Stomach (tissue), 9 donors: ENCODE measurements around the gene VIPR2. TPM values are rescaled to one million over a fixed set of nuclear protein-coding genes. Genes with fewer than 3 reads are reported as not detected.
A peak's percentile ranks its signal among the peaks of the same experiment; 100 is the strongest.

Experiments used
- DNase-seq, 2 donors: peaks; one replicate each; pipeline versions ENCODE4 v3.0.0 to v3.0.0-alpha.2; 2013 to 2019
- H3K27ac ChIP-seq, 5 donors: fragments of 200-600 bp in 4 of 5; sonication (generic) in 4 of 5; one replicate each; pipeline ENCODE4 v1.5.1; 2013 to 2019; ENCODE audit warnings: mild to moderate bottlenecking in 1 of 5, moderate library complexity in 1 of 5
- H3K27me3 ChIP-seq, 3 donors: fragments of 200-600 bp; sonication (generic); one replicate each; pipeline ENCODE4 v1.5.1; 2017 to 2019; ENCODE audit warnings: mixed run types in 1 of 3
- H3K36me3 ChIP-seq, 4 donors: fragments of 200-600 bp; sonication (generic); 1 replicate in 3 of 4; 2 replicates in 1 of 4; pipeline ENCODE4 v1.5.1; 2016 to 2019
- H3K4me1 ChIP-seq, 4 donors: fragments of 200-600 bp; sonication (generic); one replicate each; pipeline ENCODE4 v1.5.1; 2016 to 2019
- H3K4me3 ChIP-seq, 4 donors: fragments of 200-600 bp; sonication (generic) in 3 of 4; one replicate each; pipeline ENCODE4 v1.5.1; 2016 to 2019; ENCODE audit warnings: mild to moderate bottlenecking in 1 of 4
- H3K9me3 ChIP-seq, 4 donors: fragments of 200-600 bp; sonication (generic); one replicate each; pipeline ENCODE4 v1.5.1; 2016 to 2019
- CTCF ChIP-seq, 7 experiments: fragments of 450-650 bp in 4 of 7; fragments of 200-600 bp in 3 of 7; sonication (generic) in 3 of 7; IDR thresholded peaks; one replicate each; pipeline ENCODE4 v1.5.1; 2016 to 2019; ENCODE audit warnings: antibody characterized with exemption in 7 of 7, control low read depth in 2 of 7, mild to moderate bottlenecking in 1 of 7
- EP300 ChIP-seq: sonication (generic); formaldehyde crosslinking; IDR thresholded peaks from one replicate; pipeline ENCODE4 v1.6.1; 2017; ENCODE audit warnings: antibody characterized with exemption
- POLR2A ChIP-seq, 4 donors: fragments of 450-650 bp; IDR thresholded peaks; one replicate each; pipeline ENCODE4 v1.6.1; 2016; ENCODE audit warnings: antibody characterized with exemption in 4 of 4, control low read depth in 2 of 4, mild to moderate bottlenecking in 1 of 4, moderate library complexity in 1 of 4
- POLR2AphosphoS5 ChIP-seq, 3 donors: sonication (generic); formaldehyde crosslinking; IDR thresholded peaks; one replicate each; pipeline ENCODE4 v1.6.1; 2016; ENCODE audit warnings: antibody characterized with exemption in 3 of 3
- WGBS, 5 donors: extraction: QIAGEN DNeasy Blood & Tissue Kit in 3 of 5; methylation state at CpG; one replicate each; pipeline versions ENCODE4 v1.1.5 to v1.1.7; 2013 to 2018; 5-methylcytosine and 5-hydroxymethylcytosine counted together
- intact Hi-C: fragments of 100-400 bp; cut with DNase I; formaldehyde crosslinking; loops from one replicate; pipeline ENCODE4 v1.15.1; 2023; ENCODE audit warnings: low total_unique reads
- polyA plus RNA-seq, 3 donors: library from polyadenylated mRNA; stranded (reverse); fragments of 200-250 nt; gene quantifications; one replicate each; pipeline ENCODE4 v1.2.3, GENCODE V29; 2013
- total RNA-seq, 5 donors: library from RNA; depleted of rRNA; stranded (reverse); fragments of >200 nt; gene quantifications; one replicate each; pipeline versions ENCODE4 v1.1.0 to v1.2.3, GENCODE V29; 2014 to 2016
- donor health status: healthy with polysubstance abuse.
- donor health status: Bipolar disorder and iron deficiency.
- donor health status: healthy.

The VIPR2 gene
- total and polyA plus RNA-seq, 8 donors, result 1.2 to 25.4 (median 4.6) TPM

GRCh38 chr7:159063046-159063840, 81.4 kb downstream of the VIPR2 start:
- H3K4me1 ChIP-seq, result peaks cover 4 to 16% (median 8%) of the 10 kb centered on the region in 4 donors
- H3K9me3 ChIP-seq, result peaks cover 0 to 7% (median 2%) of the 10 kb centered on the region in 4 donors
- intact Hi-C loops, result no loop called here
- DNase-seq, result no peak
- TF ChIP-seq POLR2A (IDR thresholded peaks at IDR 0.05) (no peak), EP300 (no peak), CTCF (IDR thresholded peaks at IDR 0.05) (no peak), POLR2AphosphoS5 (IDR thresholded peaks at IDR 0.05) (no peak)
- WGBS, 5 donors, result 93 to 94% (median 93%) methylated on average over 32 to 56 of the region's 56 CpGs
- H3K27ac ChIP-seq, result no peak overlapping the region
- peaks cover 0 to 8% (median 6%) of the 10 kb centered on the region in 3 donors for H3K27me3 ChIP-seq
- peaks cover 0 to 5% (median 0%) of the 10 kb centered on the region in 4 donors for H3K36me3 ChIP-seq
- no peak overlapping the region for H3K4me3 ChIP-seq

GRCh38 chr7:159062569-159062968, 82.1 kb downstream of the VIPR2 start:
- no peak overlapping the region for H3K4me3 ChIP-seq
- TF ChIP-seq POLR2A (IDR thresholded peaks at IDR 0.05) (no peak), CTCF (IDR thresholded peaks at IDR 0.05) (no peak), EP300 (no peak), POLR2AphosphoS5 (IDR thresholded peaks at IDR 0.05) (no peak)
- peaks cover 0 to 5% (median 0%) of the 10 kb centered on the region in 4 donors for H3K36me3 ChIP-seq
- H3K27ac ChIP-seq, result no peak overlapping the region
- DNase-seq, result no peak
- intact Hi-C loops, result no loop called here
- H3K9me3 ChIP-seq, result peaks cover 0 to 7% (median 2%) of the 10 kb centered on the region in 4 donors
- peaks cover 0 to 8% (median 6%) of the 10 kb centered on the region in 3 donors for H3K27me3 ChIP-seq
- H3K4me1 ChIP-seq, result peaks cover 3 to 9% (median 3%) of the 10 kb centered on the region in 4 donors
- 86 to 93% (median 91%) methylated on average over 8 of the region's 8 CpGs for WGBS, 5 donors

GRCh38 chr7:159061674-159062212, 82.9 kb downstream of the VIPR2 start:
- no peak overlapping the region for H3K27ac ChIP-seq
- peak in 1 of 2 donors; percentile 51 for DNase-seq
- peaks cover 0 to 8% (median 6%) of the 10 kb centered on the region in 3 donors for H3K27me3 ChIP-seq
- no peak for TF ChIP-seq CTCF (IDR thresholded peaks at IDR 0.05)
- TF ChIP-seq POLR2A (IDR thresholded peaks at IDR 0.05), result no peak
- no peak for TF ChIP-seq EP300
- no peak for TF ChIP-seq POLR2AphosphoS5 (IDR thresholded peaks at IDR 0.05)
- intact Hi-C loops, result no loop called here
- H3K4me3 ChIP-seq, result no peak overlapping the region
- WGBS, 5 donors, result 41 to 64% (median 52%) methylated on average over 34 to 44 of the region's 44 CpGs
- H3K9me3 ChIP-seq, result peaks cover 0 to 7% (median 2%) of the 10 kb centered on the region in 4 donors
- H3K36me3 ChIP-seq, result peaks cover 0 to 5% (median 0%) of the 10 kb centered on the region in 4 donors
- H3K4me1 ChIP-seq, result peaks cover 0 to 4% (median under 1%) of the 10 kb centered on the region in 4 donors

DNA sequence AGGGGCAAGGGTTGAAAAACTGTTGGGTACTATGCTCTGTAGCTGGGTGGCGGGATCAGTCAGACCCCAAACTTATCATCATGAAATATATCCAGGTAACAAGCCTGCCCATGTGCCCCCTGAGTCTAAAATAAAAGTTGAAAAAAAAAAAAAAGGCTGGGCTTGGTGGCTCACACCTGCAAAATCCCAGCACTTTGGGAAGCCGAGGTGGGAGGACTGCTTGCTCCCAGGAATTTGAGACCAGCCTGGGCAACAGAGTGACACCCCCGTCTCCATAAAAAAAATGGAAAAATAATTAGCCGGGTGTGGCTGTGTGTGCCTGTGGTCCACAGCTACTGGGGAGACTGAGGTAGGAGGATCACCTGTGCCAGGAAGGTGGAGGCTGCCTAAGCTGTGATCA, 83.5 kb downstream of the VIPR2 start:
- H3K9me3 ChIP-seq, result peaks cover 0 to 7% (median 2%) of the 10 kb centered on the region in 4 donors
- 76 to 89% (median 86%) methylated on average over 4 of the region's 4 CpGs for WGBS, 5 donors
- no peak overlapping the region for H3K4me3 ChIP-seq
- H3K4me1 ChIP-seq, result peaks cover 0 to 4% (median 0%) of the 10 kb centered on the region in 4 donors
- no peak for TF ChIP-seq CTCF (IDR thresholded peaks at IDR 0.05)
- no peak for TF ChIP-seq POLR2A (IDR thresholded peaks at IDR 0.05)
- TF ChIP-seq EP300, result no peak
- no peak for TF ChIP-seq POLR2AphosphoS5 (IDR thresholded peaks at IDR 0.05)
- no peak overlapping the region for H3K27ac ChIP-seq
- intact Hi-C loops, result no loop called here
- DNase-seq, result no peak
- H3K27me3 ChIP-seq, result peaks cover 0 to 8% (median 6%) of the 10 kb centered on the region in 3 donors
- H3K36me3 ChIP-seq, result peaks cover 0 to 5% (median 0%) of the 10 kb centered on the region in 4 donors
